HEK293 (cell line): ENCODE measurements around the gene TCF7L2.

Experiments used
- ZNF140 ChIP-seq: fragments of 450-650 bp; formaldehyde crosslinking; IDR thresholded peaks from 2 replicates; pipeline ENCODE4 v1.5.1; 2016; ENCODE audit warnings: missing biosample characterization, missing genetic modification characterization
- ZNF324 ChIP-seq: fragments of 450-650 bp; formaldehyde crosslinking; IDR thresholded peaks from 2 replicates; pipeline ENCODE4 v1.5.1; 2016; ENCODE audit warnings: missing biosample characterization, missing genetic modification characterization
- ZNF785 ChIP-seq: fragments of 450-650 bp; formaldehyde crosslinking; IDR thresholded peaks from 2 replicates; pipeline ENCODE4 v1.5.1; 2016; ENCODE audit warnings: missing biosample characterization, missing genetic modification characterization
- TF ChIP-seq, protein P1 (sequence below): fragments of 450-650 bp; formaldehyde crosslinking; IDR thresholded peaks from 2 replicates; pipeline ENCODE4 v1.5.1; 2016; ENCODE audit warnings: missing biosample characterization, missing genetic modification characterization

DNA sequence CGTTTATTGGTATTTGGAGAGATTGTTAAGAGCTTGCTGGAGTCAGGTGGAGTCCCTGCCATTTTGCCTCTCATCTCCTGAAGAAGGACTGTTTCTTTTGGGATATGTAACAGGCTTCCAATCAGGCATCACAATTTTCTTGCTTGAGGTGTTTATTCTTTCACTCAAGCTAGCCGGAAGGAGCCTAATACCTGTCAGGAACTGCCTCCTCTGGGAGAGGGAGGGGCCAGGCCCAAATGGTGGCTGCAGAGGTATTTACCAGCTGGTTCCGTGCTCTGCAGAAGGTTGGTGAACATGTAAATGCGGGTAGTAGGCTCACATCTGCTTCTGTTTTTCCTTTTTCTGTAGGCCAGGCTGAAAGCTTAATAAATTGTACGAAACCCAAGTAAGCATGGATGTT is 114.0 kb downstream of the TCF7L2 start:
- TF ChIP-seq ZNF324 (no peak), ZNF140 (tag by site-specific recombination) (no peak), ZNF785 (no peak)
- TF ChIP-seq, protein P1, sequence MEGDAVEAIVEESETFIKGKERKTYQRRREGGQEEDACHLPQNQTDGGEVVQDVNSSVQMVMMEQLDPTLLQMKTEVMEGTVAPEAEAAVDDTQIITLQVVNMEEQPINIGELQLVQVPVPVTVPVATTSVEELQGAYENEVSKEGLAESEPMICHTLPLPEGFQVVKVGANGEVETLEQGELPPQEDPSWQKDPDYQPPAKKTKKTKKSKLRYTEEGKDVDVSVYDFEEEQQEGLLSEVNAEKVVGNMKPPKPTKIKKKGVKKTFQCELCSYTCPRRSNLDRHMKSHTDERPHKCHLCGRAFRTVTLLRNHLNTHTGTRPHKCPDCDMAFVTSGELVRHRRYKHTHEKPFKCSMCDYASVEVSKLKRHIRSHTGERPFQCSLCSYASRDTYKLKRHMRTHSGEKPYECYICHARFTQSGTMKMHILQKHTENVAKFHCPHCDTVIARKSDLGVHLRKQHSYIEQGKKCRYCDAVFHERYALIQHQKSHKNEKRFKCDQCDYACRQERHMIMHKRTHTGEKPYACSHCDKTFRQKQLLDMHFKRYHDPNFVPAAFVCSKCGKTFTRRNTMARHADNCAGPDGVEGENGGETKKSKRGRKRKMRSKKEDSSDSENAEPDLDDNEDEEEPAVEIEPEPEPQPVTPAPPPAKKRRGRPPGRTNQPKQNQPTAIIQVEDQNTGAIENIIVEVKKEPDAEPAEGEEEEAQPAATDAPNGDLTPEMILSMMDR (tag by site-specific recombination) = no peak
